NCI-H1105 treated with DMSO at 0.1 percent for 48 hours (cell line): ENCODE measurements around the gene SERINC1.
A peak's percentile ranks its signal among the peaks of the same experiment; 100 is the strongest.
"Not testable (repeated sequence)": the region's sequence is repeated elsewhere in the genome, so short reads cannot be mapped to it uniquely, and the experiment has no call there.

ENCODE experiments used
- DNase-seq: peaks from one replicate; lab custom pipeline; 2025; lab: John Stamatoyannopoulos, UW

Gene SERINC1

GRCh38 chr6:122471107-122472021 lies at the start of gene SERINC1:
Gene SERINC1, minus strand, starts transcription at chr6:122471807. Its CDS starts 70 bp downstream, at chr6:122471737.
- DNase-seq = peak; percentile 88

- DNase-seq = no peak
These were observed 39.8 kb upstream of the SERINC1 start for GRCh38 chr6:122511193-122511924.

GRCh38 chr6:122505170-122505569 lies 33.6 kb upstream of the SERINC1 start:
- not testable (repeated sequence) for DNase-seq

- DNase-seq = no peak
These were observed 29.9 kb upstream of the SERINC1 start for GRCh38 chr6:122501475-122501874.

- DNase-seq = no peak
These were observed 24.0 kb upstream of the SERINC1 start for GRCh38 chr6:122495612-122496011.

- DNase-seq = no peak
These were observed 23.2 kb upstream of the SERINC1 start for GRCh38 chr6:122494665-122495272.

GRCh38 chr6:122491919-122492555 lies 20.4 kb upstream of the SERINC1 start:
- DNase-seq = peak; percentile 70

GRCh38 chr6:122490607-122491006 lies 19.0 kb upstream of the SERINC1 start:
- DNase-seq = no peak

- DNase-seq = no peak
These were observed 13.2 kb upstream of the SERINC1 start for GRCh38 chr6:122484760-122485159.

GRCh38 chr6:122482750-122483080 lies 11.1 kb upstream of the SERINC1 start:
- DNase-seq = no peak

GRCh38 chr6:122476131-122476530 lies 4.5 kb upstream of the SERINC1 start:
- peak; percentile 35 for DNase-seq

GRCh38 chr6:122472022-122472340 lies 374 bp upstream of the SERINC1 start:
- DNase-seq = no peak

- DNase-seq = no peak
These were observed 9.7 kb downstream of the SERINC1 start for GRCh38 chr6:122461885-122462284.

- not testable (repeated sequence) for DNase-seq
These were observed 11.7 kb downstream of the SERINC1 start for GRCh38 chr6:122459865-122460416.

- DNase-seq = no peak
These were observed 12.4 kb downstream of the SERINC1 start for GRCh38 chr6:122459240-122459639.

GRCh38 chr6:122458087-122458486 lies 13.5 kb downstream of the SERINC1 start:
- DNase-seq = no peak

GRCh38 chr6:122455116-122455515 lies 16.5 kb downstream of the SERINC1 start:
- not testable (repeated sequence) for DNase-seq

GRCh38 chr6:122454673-122455072 lies 16.9 kb downstream of the SERINC1 start:
- no peak for DNase-seq

GRCh38 chr6:122452509-122452908 lies 19.1 kb downstream of the SERINC1 start:
- DNase-seq = no peak

- DNase-seq = no peak
These were observed 22.5 kb downstream of the SERINC1 start for GRCh38 chr6:122449069-122449468.

- DNase-seq = no peak
These were observed 26.3 kb downstream of the SERINC1 start for GRCh38 chr6:122445274-122445673.

GRCh38 chr6:122438975-122439374 lies 32.6 kb downstream of the SERINC1 start:
- no peak for DNase-seq
